ENCODE results near the gene PSME1.

GRCh38 chr14:24119691-24120090 lies 16.3 kb upstream of the PSME1 start:
- TF ChIP-seq EP300 (IDR thresholded peaks at IDR 0.05) (no peak), REST (IDR thresholded peaks at IDR 0.05) (no peak), CTCF (IDR thresholded peaks at IDR 0.05) (no peak)

Data from A549 (cell line).